GM21390 (cell line): ENCODE measurements around the gene LINC01488.

Experiments
- ATAC-seq: cut with Tn5 transposase; IDR thresholded peaks from one replicate; pipeline ENCODE4 v1.9.1; 2021; ENCODE audit not compliant: unreplicated experiment

The LINC01488 gene

DNA sequence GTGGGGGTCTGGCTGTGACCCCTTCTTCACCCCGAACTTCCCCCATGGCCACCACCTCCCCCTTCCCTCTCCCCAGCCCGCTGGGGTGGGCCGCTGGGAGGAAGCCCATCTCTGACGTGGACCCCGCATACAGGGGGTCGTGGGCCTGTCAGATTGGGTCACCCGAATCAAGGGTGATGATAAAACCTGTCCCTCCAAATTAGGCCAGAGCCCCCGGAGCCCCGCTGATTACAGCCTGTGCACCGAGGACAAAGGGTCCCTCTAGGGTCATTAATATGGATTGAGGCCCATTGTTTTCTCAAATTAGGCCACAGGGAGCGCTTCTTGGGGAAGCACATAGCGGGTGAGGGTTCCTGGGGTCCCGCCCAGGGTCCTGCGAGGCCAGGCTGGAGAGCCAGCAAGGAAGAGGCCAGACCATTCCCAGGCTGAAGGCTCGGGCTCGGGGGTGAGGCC is 4.9 kb upstream of the LINC01488 start:
- no peak for ATAC-seq

DNA sequence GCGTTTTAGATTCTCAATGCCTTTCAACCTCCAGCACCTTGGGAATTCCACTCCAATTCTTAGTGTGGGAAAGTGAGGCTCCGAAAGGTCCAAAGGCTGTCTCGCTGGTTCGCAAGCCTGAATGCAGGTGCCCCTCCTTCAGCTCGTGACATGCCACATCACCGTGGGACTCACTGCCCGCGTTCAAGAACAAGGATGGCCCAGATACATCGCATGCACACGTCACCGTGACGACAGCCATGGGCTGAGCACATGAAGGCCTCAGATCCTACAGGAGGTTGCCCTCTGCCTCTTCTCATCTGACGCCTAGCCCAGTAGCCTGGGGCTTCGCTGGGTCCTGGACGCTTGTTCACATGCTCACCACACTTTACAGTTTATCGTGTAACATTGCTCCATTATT is 4.4 kb upstream of the LINC01488 start:
- ATAC-seq = no peak

DNA sequence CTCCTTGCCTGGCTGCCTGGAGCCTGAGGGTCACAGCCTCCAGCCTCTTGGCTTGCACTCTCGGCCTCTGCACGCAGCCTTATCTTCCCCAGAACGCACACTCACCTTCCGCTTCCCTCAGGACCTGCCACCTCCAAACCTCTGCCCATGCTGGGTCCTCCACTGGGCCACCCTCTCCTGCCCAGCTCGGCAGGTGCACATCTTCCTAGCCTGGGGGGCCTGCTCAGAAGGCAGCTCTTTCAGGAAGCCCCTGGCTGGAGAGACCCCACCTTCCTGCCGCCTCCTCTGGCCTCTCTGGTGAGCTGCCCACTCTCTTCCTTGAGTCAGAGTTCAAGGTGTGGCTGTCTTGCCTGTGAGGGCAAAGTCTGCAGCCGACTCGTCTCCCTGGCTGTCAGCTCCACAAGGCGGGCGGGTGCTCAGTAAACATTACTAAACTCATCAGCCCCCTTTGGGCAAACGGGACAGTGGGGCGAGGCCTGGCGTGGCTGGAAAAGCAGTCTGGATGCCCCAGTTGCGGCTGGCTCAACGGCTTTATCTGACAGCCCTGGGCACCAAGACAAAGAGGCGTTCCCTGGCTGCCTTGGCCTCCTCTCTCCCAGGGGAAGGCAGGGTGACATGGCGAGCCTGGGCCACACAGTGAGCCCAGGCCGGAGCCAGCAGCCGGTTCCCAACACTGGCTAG is 1.7 kb upstream of the LINC01488 start:
- ATAC-seq = no peak

GRCh38 chr11:69480547-69481392 is 693 bp upstream of the LINC01488 start:
- no peak for ATAC-seq

- no peak for ATAC-seq
Observed at GRCh38 chr11:69482322-69482721, 859 bp downstream of the LINC01488 start.

- ATAC-seq = no peak
Observed at GRCh38 chr11:69483170-69483569, 1.7 kb downstream of the LINC01488 start.

GRCh38 chr11:69483691-69484426 is 2.4 kb downstream of the LINC01488 start:
- no peak for ATAC-seq

GRCh38 chr11:69484427-69485259 is 3.2 kb downstream of the LINC01488 start:
- ATAC-seq = no peak

DNA sequence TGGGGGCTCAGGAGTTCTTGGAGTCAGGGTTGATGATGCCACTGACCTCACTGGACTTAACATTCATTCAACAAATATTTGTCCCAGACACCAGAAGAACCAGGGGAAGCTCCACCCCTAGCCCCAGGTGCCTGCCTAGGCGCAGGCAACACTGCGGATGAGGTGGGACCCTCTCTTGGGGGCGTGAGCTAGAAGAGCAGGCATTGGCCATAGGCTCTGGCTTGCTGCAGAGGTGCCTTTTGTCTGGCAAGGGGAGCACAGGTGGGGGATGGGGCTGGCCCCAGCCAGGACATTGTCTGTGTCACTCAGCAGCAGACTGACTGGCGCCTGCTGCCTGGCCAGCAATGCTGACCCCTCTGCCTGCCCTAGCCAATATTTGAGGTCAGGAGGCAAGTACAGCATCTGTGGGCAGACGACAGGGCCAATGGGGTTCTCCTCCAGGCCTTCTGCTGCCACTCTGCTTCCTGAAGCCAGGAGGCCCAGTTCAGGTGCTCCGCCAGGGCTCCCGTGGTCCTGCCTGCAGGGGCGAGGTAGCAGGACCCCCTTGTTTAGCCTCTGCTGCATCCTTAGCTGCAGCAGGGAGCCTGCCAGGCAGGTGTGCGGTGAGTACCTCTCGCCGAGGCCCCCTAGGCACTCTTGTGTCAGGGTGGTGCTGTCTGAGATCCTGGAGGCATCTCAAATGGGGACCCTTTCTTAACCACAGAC is 4.0 kb downstream of the LINC01488 start:
- no peak for ATAC-seq

- no peak for ATAC-seq
Observed at GRCh38 chr11:69486056-69486772, 4.8 kb downstream of the LINC01488 start.

DNA sequence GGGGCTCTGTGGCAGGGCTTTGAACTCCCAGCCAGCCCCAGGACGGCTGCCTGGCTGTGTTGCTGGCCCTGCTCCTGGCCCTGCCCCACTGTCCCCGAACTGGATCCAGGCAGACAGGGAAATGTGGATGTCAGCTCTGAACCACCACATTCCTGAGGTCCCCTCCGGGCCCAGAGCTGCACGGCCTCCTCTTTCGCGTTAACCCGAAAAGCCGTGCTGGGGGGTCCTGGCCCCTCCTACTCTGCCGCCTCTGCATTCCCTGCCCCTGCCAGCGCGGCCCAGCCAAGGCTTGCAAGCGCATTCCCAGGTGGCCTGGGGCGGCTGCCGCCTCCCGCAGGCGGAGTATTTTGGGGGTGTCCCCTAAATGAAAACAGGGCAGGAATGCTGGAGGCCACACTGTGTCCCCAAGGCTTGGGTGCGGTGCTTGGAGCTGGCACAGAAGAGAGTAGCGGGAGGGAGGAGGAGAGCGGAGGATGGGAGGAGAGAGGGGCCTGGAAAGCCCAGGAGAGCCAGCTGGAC is 5.4 kb downstream of the LINC01488 start:
- ATAC-seq = no peak

DNA sequence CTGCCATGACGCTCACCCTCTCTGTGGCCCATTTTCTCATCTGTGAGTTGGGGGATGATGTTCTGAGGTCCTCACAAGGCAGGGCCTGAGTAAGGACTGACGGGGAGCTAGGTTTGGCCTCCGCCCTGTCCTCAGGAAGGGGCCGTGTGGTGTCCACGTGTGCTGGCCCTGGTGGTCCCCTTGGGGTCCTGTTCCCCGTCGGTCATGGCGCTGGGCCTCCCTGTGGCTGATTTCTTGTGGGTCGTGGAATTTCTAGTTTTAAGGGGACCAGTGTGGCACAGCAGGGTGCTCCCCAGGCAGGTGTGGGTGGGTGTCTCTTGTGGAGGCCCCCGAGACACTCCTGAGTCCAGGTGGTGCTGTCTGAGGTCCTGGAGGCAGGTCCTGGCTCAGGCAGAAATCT is 5.9 kb downstream of the LINC01488 start:
- ATAC-seq = no peak

DNA sequence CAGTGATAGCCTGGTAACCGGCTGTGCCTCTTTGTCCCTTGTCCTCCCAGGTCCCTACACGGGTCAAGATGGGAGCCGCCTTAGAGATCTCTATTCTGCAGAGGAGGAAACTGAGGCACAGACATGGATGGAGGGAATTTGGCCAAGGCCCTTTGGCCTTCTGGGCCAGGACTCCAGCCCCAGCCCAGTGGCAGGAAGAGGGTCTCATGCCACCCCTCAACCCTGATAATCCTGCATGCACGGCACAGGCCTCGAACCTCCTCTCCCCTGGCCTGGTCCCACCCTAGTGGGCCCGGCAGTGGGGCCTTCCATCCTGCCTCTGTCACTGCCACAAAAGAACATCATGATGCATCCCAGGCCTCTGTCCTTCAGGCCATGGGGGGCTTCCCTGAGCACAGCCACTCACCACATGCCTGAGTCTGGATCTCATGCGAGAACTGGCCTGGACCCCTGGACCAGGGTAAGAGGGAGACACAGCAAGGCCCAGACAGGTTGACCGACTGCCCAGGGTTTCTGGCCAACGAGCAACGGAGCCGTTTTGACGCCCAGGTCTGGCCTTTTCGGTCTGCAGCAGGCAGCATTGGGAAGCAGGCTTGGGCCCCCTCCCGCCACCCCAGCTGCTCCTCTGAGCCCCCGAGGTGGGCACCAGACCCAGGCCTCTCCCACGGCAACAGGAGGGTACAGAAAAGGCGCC is 6.5 kb downstream of the LINC01488 start:
- ATAC-seq = no peak

DNA sequence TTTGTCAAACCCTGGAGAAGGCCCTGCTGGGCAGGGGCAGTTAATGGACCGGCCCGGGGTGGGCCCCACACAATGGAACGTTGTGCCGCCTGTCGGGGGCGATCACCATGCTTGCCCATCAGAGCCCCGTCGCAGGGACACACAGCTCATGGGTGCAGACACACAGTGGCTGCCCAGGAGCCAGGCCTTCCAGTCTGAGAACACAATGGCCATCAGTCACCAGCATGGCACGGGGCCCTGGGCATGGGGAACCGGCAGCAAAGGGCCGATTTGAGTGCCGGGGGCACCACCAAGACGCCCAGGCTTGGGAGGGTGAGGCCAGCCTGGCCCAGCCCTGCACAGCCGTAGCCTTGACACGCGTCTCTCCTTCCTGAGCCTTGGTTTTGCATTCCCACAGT is 7.1 kb downstream of the LINC01488 start:
- ATAC-seq = no peak

DNA sequence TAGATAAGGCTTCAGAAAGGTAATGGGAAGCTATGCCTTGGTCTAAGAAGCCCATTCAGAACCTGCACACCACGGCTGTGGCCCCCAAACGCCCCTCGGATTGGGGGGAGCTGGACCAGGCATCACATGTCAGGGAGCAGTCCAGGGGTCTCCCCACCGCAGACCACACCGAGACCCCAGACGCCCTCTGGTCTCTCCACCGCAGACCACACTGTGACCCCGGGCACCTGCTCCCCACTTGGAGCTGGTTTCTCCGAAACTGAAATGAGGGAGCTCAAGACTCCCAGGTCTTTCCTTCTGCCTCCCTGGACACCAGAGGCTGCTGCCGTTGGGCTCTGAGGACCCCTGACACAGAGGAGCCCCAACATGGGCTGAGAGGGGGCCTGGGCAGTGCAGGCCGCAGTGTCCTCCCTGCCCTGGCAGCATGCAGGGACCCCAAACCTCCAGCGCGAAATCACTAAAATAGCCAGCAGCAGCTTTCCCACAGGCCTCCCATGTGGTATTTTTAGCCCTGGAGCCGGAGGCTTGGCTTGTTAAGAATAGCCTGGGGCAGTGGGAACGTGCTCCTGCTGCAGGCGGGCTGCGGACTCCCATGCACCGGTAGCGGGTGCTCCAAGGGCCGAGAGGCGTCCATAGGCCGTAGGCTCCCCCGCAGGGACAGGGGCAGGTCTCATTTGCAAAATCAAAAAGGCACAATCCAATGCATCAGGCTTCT is 7.7 kb downstream of the LINC01488 start:
- no peak for ATAC-seq

DNA sequence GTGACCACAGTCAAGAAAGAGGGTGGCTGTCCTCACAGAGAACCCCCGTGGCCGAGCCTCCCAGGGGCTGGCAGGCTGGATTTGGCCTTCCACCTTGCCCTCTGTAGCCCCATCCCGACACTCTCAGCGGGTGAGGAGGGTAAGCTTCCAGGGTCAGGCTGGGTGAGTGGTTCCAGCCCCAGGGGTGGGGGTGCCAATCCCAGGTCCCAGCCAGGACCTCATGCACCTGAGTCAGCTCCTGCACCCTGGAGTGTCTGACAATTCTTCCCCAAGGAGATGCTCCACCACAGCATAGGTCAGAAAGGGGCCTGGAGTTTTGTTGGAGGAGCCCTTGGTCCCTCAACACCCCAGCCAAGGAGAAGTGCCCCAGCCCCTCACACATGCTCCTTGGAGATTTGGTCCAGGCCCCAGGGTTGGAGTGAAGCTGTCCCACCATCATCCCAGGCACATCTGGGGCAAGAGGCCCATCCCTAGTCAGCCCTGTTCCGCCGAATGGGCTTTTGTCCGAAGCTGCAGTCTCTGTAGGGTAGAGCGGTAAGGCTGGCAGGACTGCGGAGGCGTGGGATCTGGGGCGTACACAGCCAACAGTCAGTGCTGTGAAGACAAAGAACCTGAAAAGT is 8.4 kb downstream of the LINC01488 start:
- no peak for ATAC-seq

DNA sequence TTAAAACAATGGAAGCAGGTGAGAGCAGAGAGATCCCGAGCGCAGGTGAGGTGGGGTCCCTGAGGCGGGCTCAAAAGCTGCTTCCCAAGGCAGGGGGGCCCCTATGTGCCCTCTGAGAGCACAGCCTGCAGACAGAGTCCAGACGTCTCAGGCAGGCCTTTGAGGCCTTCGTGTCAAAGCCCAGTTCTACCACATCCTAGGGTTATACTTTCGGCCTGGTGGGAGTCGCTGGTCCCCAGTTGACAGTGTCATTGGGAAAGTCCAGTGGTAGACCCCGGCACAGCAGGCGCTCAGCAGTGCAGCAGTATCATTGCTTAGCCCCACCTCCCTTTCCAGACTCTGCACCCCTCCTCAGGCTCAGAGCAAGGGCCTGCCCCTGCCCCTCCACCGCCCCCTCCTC is 9.1 kb downstream of the LINC01488 start:
- no peak for ATAC-seq
